PC-3 (cell line): Measurements from ENCODE around the gene PLEKHN1.

Experiments
- CTCF ChIP-seq: fragments of 300-600 bp; sonication (generic); conservative IDR thresholded peaks from 2 replicates; pipeline ENCODE4 v1.5.1; 2017; ENCODE audit warnings: antibody characterized with exemption, low read depth, mild to moderate bottlenecking, low read length
- EZH2 ChIP-seq: fragments of 300-600 bp; sonication (generic); IDR thresholded peaks from one replicate; pipeline ENCODE4 v1.6.1; 2017; ENCODE audit warnings: antibody characterized with exemption, mild to moderate bottlenecking, low read length; ENCODE audit not compliant: unreplicated experiment

- TF ChIP-seq CTCF (no peak), EZH2 (no peak)
Observed at GRCh38 chr1:942864-943533, 23.3 kb upstream of the PLEKHN1 start.
